Mucosa of descending colon (tissue), 3 donors: ENCODE measurements around the gene GPC3. TPM values are rescaled to one million over a fixed set of nuclear protein-coding genes. Genes with fewer than 3 reads are reported as not detected.

Experiments used
- ATAC-seq: fragments of 200-7000 bp; cut with Tn5 transposase; one replicate; pipeline ENCODE4 v1.9.1; 2020; ENCODE audit warnings: mild to moderate bottlenecking, moderate library complexity
- DNase-seq, 3 donors: peaks; one replicate each; pipeline ENCODE4 v3.0.0-alpha.2; 2020
- H3K36me3 ChIP-seq: fragments of 200-600 bp; one replicate; pipeline ENCODE4 v1.8.0; 2021; ENCODE audit warnings: low read depth, mild to moderate bottlenecking
- H3K4me1 ChIP-seq: fragments of 200-600 bp; one replicate; pipeline ENCODE4 v1.8.0; 2021; ENCODE audit warnings: low read depth, mild to moderate bottlenecking
- H3K4me3 ChIP-seq: fragments of 200-600 bp; one replicate; pipeline ENCODE4 v1.8.0; 2021; ENCODE audit warnings: mild to moderate bottlenecking
- H3K9me3 ChIP-seq: fragments of 200-600 bp; one replicate; pipeline ENCODE4 v1.8.0; 2021; ENCODE audit warnings: mild to moderate bottlenecking
- CTCF ChIP-seq: fragments of 200-600 bp; IDR thresholded peaks from one replicate; pipeline ENCODE4 v1.8.0; 2022; ENCODE audit warnings: antibody characterized with exemption, mild to moderate bottlenecking
- intact Hi-C, 2 donors: fragments of 100-400 bp; cut with DNase I in 1 of 2; cut with micrococcal nuclease in 1 of 2; formaldehyde crosslinking; loops; one replicate each; pipeline versions ENCODE4 v1.11.0 to v1.11.1; 2022; cut with DNase I, micrococcal nuclease
- total RNA-seq, 3 donors: library from RNA; stranded (reverse); fragmentation: NEBNext Ultra II Directional in 2 of 3; extraction: Animal tissue kit (Norgen Biotek cat#: 25700) in 2 of 3; gene quantifications; one replicate each; pipeline versions ENCODE4 v1.2.1 to v1.2.4, GENCODE V29; 2021 to 2023
- donor health status: DM: no; HTN: no; CAD: no; lungs with moderate emphysema.
- donor health status: DM: no; HTN: no; CAD: no.
- donor health status: DM: no; HTN: yes; CAD: no.

Gene GPC3
- total RNA-seq, 3 donors from 2014 or later: 0.55 to 2.8 (median 2.1) TPM

GRCh38 chrX:133943507-133943906 is 41.9 kb downstream of the GPC3 start:
- Histone ChIP-seq H3K9me3 (no peaks in the 10 kb centered on the region), H3K4me1 (no peaks in the 10 kb centered on the region), H3K4me3 (no peak overlapping the region), H3K36me3 (no peaks in the 10 kb centered on the region)
- ATAC-seq: no peak
- TF ChIP-seq CTCF: no peak
- intact Hi-C loops: no loop called here
- no peak for DNase-seq

- Histone ChIP-seq H3K4me3 (no peak overlapping the region), H3K9me3 (no peaks in the 10 kb centered on the region), H3K4me1 (no peaks in the 10 kb centered on the region), H3K36me3 (no peaks in the 10 kb centered on the region)
- no peak for DNase-seq
- no peak for ATAC-seq
- intact Hi-C loops: no loop called here
- TF ChIP-seq CTCF: no peak
These were observed 45.6 kb downstream of the GPC3 start for GRCh38 chrX:133939655-133940302.

- no peak for ATAC-seq
- Histone ChIP-seq H3K36me3 (no peaks in the 10 kb centered on the region), H3K4me3 (no peak overlapping the region), H3K9me3 (no peaks in the 10 kb centered on the region), H3K4me1 (no peaks in the 10 kb centered on the region)
- DNase-seq: no peak
- intact Hi-C loops: no loop called here
- no peak for TF ChIP-seq CTCF
These were observed 46.9 kb downstream of the GPC3 start for GRCh38 chrX:133938530-133938929.

GRCh38 chrX:133937022-133937421 is 48.4 kb downstream of the GPC3 start:
- ATAC-seq (no peak), DNase-seq (no peak)
- Histone ChIP-seq H3K36me3 (no peaks in the 10 kb centered on the region), H3K4me1 (no peaks in the 10 kb centered on the region), H3K4me3 (no peak overlapping the region), H3K9me3 (no peaks in the 10 kb centered on the region)
- intact Hi-C loops: no loop called here
- TF ChIP-seq CTCF: no peak

- Histone ChIP-seq H3K9me3 (no peaks in the 10 kb centered on the region), H3K4me1 (no peaks in the 10 kb centered on the region), H3K4me3 (no peak overlapping the region), H3K36me3 (no peaks in the 10 kb centered on the region)
- no peak for TF ChIP-seq CTCF
- intact Hi-C loops: no loop called here
- no peak for ATAC-seq
- no peak for DNase-seq
These were observed 50.3 kb downstream of the GPC3 start for GRCh38 chrX:133935076-133935475.

GRCh38 chrX:133933316-133933715 is 52.1 kb downstream of the GPC3 start:
- TF ChIP-seq CTCF: no peak
- DNase-seq (no peak), ATAC-seq (no peak)
- no peak overlapping the region for H3K4me3 ChIP-seq
- intact Hi-C loops: no loop called here
- no peaks in the 10 kb centered on the region for H3K9me3 ChIP-seq
- no peaks in the 10 kb centered on the region for H3K36me3 ChIP-seq
- H3K4me1 ChIP-seq: no peaks in the 10 kb centered on the region
